Aorta (tissue), 5 donors: ENCODE measurements around the gene OR1M1. TPM values are rescaled to one million over a fixed set of nuclear protein-coding genes. Genes with fewer than 3 reads are reported as not detected.
"Not testable (repeated sequence)": the region's sequence is repeated elsewhere in the genome, so short reads cannot be mapped to it uniquely, and the experiment has no call there.

Experiments used
- ATAC-seq: fragments of 200-7000 bp; cut with Tn5 transposase; one replicate; pipeline ENCODE4 v1.9.1; 2022; ENCODE audit warnings: moderate library complexity; ENCODE audit not compliant: low FRiP score
- DNase-seq, 2 donors: peaks; one replicate each; pipeline ENCODE4 v3.0.0-alpha.2; 2020
- H3K27ac ChIP-seq, 2 donors: one replicate each; pipeline ENCODE4 v1.5.1; 2013; ENCODE audit warnings: low read length in 2 of 2, mild to moderate bottlenecking in 2 of 2, moderate library complexity in 2 of 2, control low read depth in 1 of 2, inconsistent platforms in 1 of 2, low read depth in 1 of 2
- H3K27me3 ChIP-seq, 2 donors: one replicate each; pipeline ENCODE4 v1.6.1; 2013; ENCODE audit warnings: control low read depth in 1 of 2, low read length in 1 of 2, mild to moderate bottlenecking in 1 of 2, moderate library complexity in 1 of 2; ENCODE audit not compliant: insufficient read depth in 2 of 2, control insufficient read depth in 1 of 2
- H3K36me3 ChIP-seq, 2 donors: one replicate each; pipeline ENCODE4 v1.6.1; 2013; ENCODE audit warnings: control low read depth in 1 of 2, low read length in 1 of 2, mild to moderate bottlenecking in 1 of 2; ENCODE audit not compliant: insufficient read depth in 2 of 2, control insufficient read depth in 1 of 2
- H3K4me1 ChIP-seq, 2 donors: one replicate each; pipeline ENCODE4 v1.6.1; 2013; ENCODE audit warnings: low read length in 2 of 2, control low read depth in 1 of 2, mild to moderate bottlenecking in 1 of 2, moderate library complexity in 1 of 2; ENCODE audit not compliant: insufficient read depth in 2 of 2, control insufficient read depth in 1 of 2
- H3K4me3 ChIP-seq, 2 donors: one replicate each; pipeline ENCODE4 v1.5.1; 2013; ENCODE audit warnings: low read length in 2 of 2, control low read depth in 1 of 2, mild to moderate bottlenecking in 1 of 2
- H3K9me3 ChIP-seq: one replicate; pipeline ENCODE4 v1.6.1; 2013; ENCODE audit warnings: mild to moderate bottlenecking, low read length; ENCODE audit not compliant: control insufficient read depth
- WGBS, 2 donors: extraction: QIAGEN DNeasy Blood & Tissue Kit; methylation state at CpG; one replicate each; pipeline ENCODE4 v1.1.7; 2013; 5-methylcytosine and 5-hydroxymethylcytosine counted together
- intact Hi-C, 2 donors: fragments of 100-400 bp; cut with DNase I; formaldehyde crosslinking; loops; one replicate each; pipeline versions ENCODE4 v1.14.2 to v1.15.0; 2022
- polyA plus RNA-seq, 2 donors: library from polyadenylated mRNA; stranded (reverse); fragments of 200-250 nt; gene quantifications; one replicate each; pipeline ENCODE4 v1.2.3, GENCODE V29; 2013
- total RNA-seq, 2 donors: library from RNA; stranded (reverse); fragmentation: NEBNext Ultra II Directional; extraction: Animal tissue kit (Norgen Biotek cat#: 25700); gene quantifications; one replicate each; pipeline ENCODE4 v1.2.1, GENCODE V29; 2021
- donor health status: healthy with polysubstance abuse.
- donor health status: Bipolar disorder and iron deficiency.
- donor health status: DM: no; HTN: no; CAD: no.
- donor health status: DM: no; HTN: no; CAD: no.
- donor health status: DM: yes; HTN: yes; CAD: no.

OR1M1 gene
- total and polyA plus RNA-seq, 4 donors = not detected

DNA sequence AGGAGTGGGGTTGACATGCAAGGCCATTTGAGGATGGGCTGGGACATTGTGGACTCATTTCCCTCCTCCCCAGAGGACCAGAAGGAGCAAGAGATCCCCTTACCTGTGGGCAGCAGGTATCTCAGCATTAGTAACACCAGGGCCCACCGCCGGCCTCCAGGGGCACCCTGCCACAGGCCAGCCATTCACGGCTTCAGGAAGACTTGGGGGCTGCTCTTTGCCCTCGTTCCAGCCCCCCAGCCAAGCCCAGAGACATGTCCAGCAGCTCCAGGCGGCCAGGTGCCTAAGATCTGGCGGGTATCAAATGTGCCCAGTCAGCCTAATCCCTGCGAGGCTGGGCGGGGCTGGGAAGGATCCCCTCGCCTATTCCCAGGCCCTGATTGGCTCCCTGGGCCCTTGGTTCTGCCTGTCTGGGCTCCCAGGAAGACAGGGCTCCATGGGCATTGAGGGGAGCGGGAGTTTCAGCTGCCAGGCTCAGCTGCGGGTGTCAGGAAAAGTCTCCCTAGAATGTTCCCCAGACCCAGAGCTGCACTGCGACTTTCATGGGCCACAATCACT is 21.3 kb upstream of the OR1M1 start:
- intact Hi-C loops = no loop called here
- WGBS, 2 donors = 68 to 71% methylated on average over 12 of the region's 12 CpGs
- Histone ChIP-seq H3K4me3 (no peak overlapping the region), H3K9me3 (no peaks in the 10 kb centered on the region), H3K36me3 (no peaks in the 10 kb centered on the region), H3K4me1 (no peaks in the 10 kb centered on the region), H3K27me3 (no peaks in the 10 kb centered on the region), H3K27ac (no peak overlapping the region)
- DNase-seq = no peak
- ATAC-seq = no peak

DNA sequence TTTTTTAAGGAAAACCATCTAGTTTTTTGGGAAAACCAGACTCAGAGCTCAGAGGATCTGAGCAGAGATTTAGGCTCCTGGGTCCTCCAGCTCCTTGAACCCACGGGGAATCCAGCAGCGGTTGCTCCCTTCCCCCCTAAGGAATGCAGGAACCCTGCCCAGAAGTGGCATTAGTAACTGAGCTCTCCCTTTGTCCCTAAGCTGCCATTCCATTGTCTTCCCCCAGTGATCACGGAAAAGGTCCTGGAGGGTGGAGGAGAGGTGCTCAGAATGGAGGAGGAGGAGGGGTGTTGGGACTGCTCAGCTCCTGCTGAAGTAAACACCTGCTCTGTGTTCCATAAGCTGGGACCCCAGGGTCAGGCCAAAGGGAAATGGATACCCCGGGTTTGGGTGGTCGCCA is 16.8 kb upstream of the OR1M1 start:
- intact Hi-C loops = no loop called here
- H3K9me3 ChIP-seq = no peaks in the 10 kb centered on the region
- no peak for ATAC-seq

DNA sequence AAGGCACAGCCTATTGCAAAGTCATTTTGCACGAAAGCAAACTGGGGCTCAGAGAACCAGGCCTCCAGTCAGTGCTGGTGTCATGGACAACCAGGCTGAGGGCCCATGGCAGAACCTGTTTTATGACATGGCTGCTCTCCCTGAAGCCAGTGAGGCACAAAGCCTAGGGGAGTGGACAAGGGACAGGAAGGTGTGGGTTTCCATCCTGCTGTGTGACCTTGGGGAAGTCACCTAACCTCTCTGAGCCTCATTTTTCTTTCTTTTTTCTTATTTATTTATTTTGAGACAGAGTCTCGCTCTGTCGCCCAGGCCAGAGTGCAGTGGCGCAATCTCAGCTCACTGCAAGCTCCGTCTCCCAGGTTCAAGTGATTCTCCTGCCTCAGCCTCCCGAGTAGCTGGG is 15.1 kb upstream of the OR1M1 start:
- 87 to 91% methylated on average over 6 of the region's 6 CpGs for WGBS, 2 donors
- H3K36me3 ChIP-seq, H3K4me3 ChIP-seq, H3K9me3 ChIP-seq, H3K27ac ChIP-seq, H3K4me1 ChIP-seq, DNase-seq, ATAC-seq, H3K27me3 ChIP-seq, intact Hi-C loops: not testable (repeated sequence)

More for the DNA sequence above, 16.8 kb upstream of the OR1M1 start:
- no peak for DNase-seq
- H3K27ac ChIP-seq = no peak overlapping the region
- 23 to 32% methylated on average over 5 of the region's 5 CpGs for WGBS, 2 donors
- no peaks in the 10 kb centered on the region for H3K27me3 ChIP-seq
- H3K36me3 ChIP-seq = no peaks in the 10 kb centered on the region
- H3K4me3 ChIP-seq = no peak overlapping the region
- H3K4me1 ChIP-seq = no peaks in the 10 kb centered on the region

DNA sequence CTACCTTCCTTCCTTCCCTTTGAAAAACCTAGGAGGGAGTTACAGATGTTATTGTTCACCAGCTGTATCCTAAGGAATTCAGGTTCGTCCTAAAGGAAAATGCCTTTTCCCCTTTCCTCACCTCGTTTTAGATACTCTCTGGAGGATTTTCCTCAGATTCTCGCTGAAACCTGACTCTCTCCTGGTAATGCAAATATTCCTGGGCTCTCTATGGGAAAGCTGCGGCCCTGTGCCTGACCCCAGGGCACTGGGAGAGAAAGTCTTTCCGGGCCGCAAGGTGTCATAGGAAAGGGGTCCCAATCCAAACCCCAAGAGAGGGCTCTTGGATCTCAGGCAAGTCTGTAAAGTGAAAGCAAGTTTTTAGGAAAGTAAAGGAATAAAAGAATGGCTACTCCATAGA is 13.1 kb upstream of the OR1M1 start:
- no peaks in the 10 kb centered on the region for H3K9me3 ChIP-seq
- no peaks in the 10 kb centered on the region for H3K36me3 ChIP-seq
- 72 to 78% methylated on average over 6 of the region's 6 CpGs for WGBS, 2 donors
- no peak for DNase-seq
- no peaks in the 10 kb centered on the region for H3K27me3 ChIP-seq
- no peak overlapping the region for H3K4me3 ChIP-seq
- ATAC-seq = no peak
- no peak overlapping the region for H3K27ac ChIP-seq
- intact Hi-C loops = no loop called here
- H3K4me1 ChIP-seq = no peaks in the 10 kb centered on the region

DNA sequence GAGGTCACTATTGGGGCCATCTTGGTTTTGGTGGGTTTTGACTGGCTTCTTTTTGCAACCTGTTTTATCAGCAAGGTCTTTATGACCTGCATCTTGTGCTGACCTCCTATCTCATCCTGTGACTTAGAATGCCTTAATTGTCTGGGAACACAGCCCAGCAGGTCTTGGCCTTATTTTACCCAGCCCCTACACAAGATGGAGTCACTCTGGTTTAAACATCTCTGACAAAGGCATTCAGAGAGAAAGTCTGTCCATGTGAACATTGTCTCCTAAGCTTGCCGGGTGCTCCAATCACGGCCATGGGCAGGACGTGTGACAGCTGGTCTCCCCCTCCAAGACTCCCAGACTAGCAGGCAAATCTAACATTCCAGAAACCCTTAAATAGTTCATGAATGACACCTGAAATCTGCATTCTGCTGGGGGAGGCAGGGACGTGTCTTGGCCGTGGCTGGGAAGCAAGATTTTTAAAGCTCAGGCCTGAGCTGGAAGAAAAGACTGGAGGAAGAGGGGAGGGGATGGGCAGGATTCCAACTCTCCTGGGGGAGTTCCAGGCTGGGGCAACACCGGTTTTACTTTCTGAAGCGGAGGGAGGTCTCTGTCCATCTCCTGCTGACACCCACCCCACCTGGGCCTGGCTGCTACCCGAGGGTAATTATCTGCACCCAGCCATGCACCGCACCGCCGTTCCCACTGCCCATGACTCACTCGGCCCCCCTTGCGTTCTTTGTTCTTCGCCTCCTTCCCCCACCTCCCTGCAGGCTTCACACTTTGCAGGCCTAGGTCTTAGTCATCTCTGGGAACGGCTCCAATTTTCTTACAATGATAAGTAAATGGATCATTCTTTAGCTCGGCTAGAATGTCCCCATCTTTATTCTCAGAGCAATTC is 11.6 kb upstream of the OR1M1 start:
- Histone ChIP-seq H3K36me3 (no peaks in the 10 kb centered on the region), H3K9me3 (no peaks in the 10 kb centered on the region), H3K27ac (no peak overlapping the region), H3K4me3 (no peak overlapping the region), H3K4me1 (no peaks in the 10 kb centered on the region), H3K27me3 (no peaks in the 10 kb centered on the region)
- peak; percentile 84 for ATAC-seq
- WGBS, 2 donors = 3 to 6% methylated on average over 16 of the region's 16 CpGs
- intact Hi-C loops = no loop called here
- DNase-seq = peak; percentile 80 to 88

DNA sequence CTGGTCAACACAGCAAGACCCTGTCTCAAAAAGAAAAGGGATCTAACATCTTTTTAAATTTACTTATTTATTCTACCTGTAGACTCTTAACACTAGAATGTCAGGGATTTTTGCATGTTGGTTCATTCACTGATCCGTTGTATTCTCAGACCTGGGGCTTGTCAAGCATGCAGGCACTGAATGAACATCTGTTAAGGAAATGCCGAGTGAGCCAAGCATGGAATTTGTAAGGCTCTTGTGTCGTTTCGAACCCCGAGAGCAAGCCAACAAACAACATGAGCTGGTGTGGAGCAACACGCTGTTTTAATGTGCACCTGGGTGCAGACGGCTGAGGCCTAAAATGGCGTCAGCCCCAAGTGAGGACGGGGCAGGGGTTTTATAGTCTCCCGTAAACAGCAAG is 10.0 kb upstream of the OR1M1 start:
- no peak overlapping the region for H3K27ac ChIP-seq

DNA sequence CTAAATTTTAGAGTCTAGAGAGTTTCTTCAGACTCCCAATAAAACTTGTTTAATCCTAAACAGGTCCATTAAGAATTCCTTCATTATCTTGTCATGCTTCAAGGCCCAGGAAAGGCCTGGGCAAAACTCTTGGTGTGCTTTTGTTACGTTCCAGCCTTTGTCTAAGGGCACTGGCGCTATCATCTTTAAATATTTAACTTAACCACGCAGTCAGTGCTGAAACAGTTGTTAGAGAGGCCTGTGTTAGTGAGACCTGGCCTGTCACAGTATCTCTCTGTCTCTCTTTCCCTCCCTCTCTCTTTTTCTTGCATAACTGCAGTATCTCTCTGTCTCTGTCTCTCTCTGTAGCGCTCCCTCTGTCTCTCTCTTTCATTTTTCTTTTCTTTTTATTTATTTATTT is 8.2 kb upstream of the OR1M1 start:
- Histone ChIP-seq H3K9me3 (no peaks in the 10 kb centered on the region), H3K4me3 (no peak overlapping the region), H3K36me3 (no peaks in the 10 kb centered on the region), H3K4me1 (no peaks in the 10 kb centered on the region), H3K27ac (no peak overlapping the region), H3K27me3 (no peaks in the 10 kb centered on the region)
- intact Hi-C loops = no loop called here
- 84 to 88% methylated on average over 4 of the region's 4 CpGs for WGBS, 2 donors
- ATAC-seq = no peak
- DNase-seq = no peak

More for the DNA sequence above, 10.0 kb upstream of the OR1M1 start:
- no peaks in the 10 kb centered on the region for H3K4me1 ChIP-seq
- no peaks in the 10 kb centered on the region for H3K9me3 ChIP-seq
- intact Hi-C loops = no loop called here
- no peaks in the 10 kb centered on the region for H3K27me3 ChIP-seq
- whole genome bisulfite sequencing, 2 donors = 63 to 65% methylated on average over 10 of the region's 10 CpGs
- DNase-seq (no peak), ATAC-seq (no peak)
- no peak overlapping the region for H3K4me3 ChIP-seq
- no peaks in the 10 kb centered on the region for H3K36me3 ChIP-seq

DNA sequence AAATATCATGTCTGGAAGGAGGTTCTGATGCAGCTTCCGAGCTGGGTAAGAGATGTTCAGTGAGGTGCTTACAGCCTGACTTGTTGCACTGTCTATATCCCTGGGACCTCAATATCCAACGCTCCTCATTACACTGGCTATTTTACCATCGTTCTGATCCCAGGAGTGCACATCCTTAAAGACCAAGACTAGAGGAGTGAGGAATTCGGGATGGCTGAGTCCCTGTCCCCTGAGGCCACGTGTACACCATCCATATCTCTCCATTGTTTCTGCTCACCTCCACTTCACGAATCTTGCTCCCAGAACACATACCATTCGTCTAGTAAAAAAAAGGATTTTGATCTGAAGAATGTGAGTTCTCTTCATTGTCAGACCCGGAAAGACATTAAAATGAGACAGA is 20.5 kb downstream of the OR1M1 start, which contains the start of gene OR7G2:
TSS of gene OR7G2 (minus strand) at position 101 of the 400 bp plus-strand sequence. CDS start 4,232 bp downstream, outside the sequence.
- H3K36me3 ChIP-seq = no peaks in the 10 kb centered on the region
- H3K4me1 ChIP-seq = no peaks in the 10 kb centered on the region
- peaks cover 3% of the 10 kb centered on the region for H3K9me3 ChIP-seq
- no peak within 1 kb of the TSS for H3K27ac ChIP-seq
- 64 to 66% methylated on average over 8 of the region's 8 CpGs for WGBS, 2 donors
- no peaks in the 10 kb centered on the region for H3K27me3 ChIP-seq
- H3K4me3 ChIP-seq = no peak within 1 kb of the TSS
- ATAC-seq (no peak), DNase-seq (no peak)
- intact Hi-C loops = no loop called here

DNA sequence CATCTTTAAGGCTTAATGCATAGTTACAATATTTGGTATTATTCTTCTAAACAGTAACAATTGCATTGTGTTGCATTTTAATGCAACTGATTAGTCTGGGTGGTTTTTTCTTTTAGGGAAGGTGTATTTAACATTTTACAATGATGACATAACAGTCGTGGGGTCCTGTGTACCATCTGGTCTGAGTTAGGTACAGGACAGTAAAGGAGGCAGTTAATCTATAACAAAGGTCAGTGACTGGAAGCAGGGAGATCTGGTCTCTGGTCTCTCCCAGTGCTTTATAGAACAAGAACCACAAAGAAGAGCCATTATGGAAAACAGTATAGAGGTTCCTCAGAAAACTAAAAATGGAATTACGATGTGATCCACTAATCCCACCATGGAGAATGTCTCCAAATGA is 23.1 kb downstream of the OR1M1 start:
- no peaks in the 10 kb centered on the region for H3K9me3 ChIP-seq
- intact Hi-C loops = no loop called here
- DNase-seq = no peak
- WGBS, 2 donors = 59 to 62% methylated on average over 2 of the region's 2 CpGs
- no peaks in the 10 kb centered on the region for H3K4me1 ChIP-seq
- no peaks in the 10 kb centered on the region for H3K36me3 ChIP-seq
- no peak overlapping the region for H3K4me3 ChIP-seq
- no peak for ATAC-seq
- H3K27me3 ChIP-seq = no peaks in the 10 kb centered on the region
- no peak overlapping the region for H3K27ac ChIP-seq
